ENCODE data around the gene PDPR.
"Not testable (repeated sequence)": the region's sequence is repeated elsewhere in the genome, so short reads cannot be mapped to it uniquely, and the experiment has no call there.

PDPR gene

DNA sequence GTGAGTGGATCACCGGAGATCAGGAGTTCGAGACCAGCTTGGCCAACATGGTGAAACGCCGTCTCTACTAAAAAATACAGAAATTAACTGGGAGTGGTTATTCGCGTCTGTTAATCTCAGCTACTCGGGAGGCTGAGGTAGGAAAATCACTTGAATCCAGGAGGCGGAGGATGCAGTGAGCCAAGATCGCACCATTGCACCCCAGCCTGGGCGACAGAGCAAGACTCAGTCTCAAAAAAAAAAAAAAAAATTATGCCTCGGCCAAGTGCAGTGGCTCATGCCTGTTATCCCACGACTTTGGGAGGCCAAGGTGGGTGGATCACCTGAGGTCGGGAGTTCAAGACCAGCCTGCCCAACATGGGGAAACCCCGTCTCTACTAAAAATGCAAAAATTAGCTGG, 9.7 kb downstream of the PDPR start:
- intact Hi-C loops (cut with DNase I); DNase-seq: not testable (repeated sequence)

DNA sequence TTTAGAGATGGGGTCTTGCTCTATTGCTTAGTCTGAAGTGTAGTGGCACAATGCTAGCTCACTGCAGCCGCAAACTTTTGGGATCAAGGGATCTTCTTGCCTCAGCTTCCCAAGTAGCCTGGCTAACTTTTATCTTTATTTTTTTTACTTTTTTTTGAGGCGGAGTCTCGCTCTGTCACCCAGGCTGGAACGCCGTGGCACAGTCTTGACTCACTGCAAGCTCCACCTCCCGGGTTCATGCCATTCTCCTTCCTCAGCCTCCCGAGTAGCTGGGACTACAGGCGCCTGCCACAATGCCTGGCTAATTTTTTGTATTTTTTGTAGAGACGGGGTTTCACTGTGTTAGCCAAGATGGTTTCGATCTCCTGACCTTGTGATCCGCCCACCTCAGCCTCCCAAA, 12.1 kb downstream of the PDPR start:
- DNase-seq; intact Hi-C loops (cut with DNase I): not testable (repeated sequence)

DNA sequence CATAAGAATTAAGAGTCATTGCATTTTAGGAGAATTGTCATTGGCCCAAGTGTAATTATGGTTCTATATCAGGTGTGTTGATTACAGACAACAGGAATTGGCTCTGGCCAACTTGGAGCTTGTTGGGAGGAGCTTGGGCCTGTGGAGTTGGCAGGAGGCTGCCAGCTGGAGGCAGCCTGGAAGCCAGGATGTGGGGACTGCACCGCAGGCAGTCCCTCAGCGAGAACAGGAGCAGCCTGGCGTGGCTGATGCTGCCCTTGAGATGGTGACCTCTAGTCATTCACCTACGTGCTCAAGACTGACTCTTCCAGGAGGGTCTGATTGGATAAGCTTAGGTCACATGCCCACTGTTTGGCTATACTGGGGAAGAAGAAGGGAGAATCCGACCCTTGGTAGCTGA, 13.6 kb downstream of the PDPR start:
- intact Hi-C loops (cut with DNase I); DNase-seq: not testable (repeated sequence)

- intact Hi-C loops (cut with DNase I); DNase-seq: not testable (repeated sequence)
Observed at GRCh38 chr16:70128844-70129243, 14.7 kb downstream of the PDPR start.

DNA sequence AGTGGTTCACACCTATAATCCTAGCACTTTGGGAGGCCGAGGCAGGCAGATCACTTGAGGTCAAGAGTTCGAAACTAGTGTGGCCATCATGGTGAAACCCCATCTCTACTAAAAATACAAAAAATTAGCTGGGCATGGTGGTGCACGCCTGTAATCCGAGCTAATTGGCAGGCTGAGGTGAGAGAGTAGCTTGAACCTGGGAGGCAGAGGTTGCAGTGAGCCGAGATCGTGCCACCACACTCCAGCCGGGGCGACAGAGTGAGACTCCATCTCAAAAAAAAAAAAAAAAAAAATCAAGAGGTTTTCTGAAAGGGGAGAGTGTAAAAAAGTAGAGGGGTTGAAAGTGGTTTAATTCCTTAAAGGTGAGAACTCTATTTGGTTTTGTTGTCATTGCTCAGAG, 21.7 kb downstream of the PDPR start:
- DNase-seq; intact Hi-C loops (cut with DNase I): not testable (repeated sequence)

- DNase-seq; intact Hi-C loops (cut with DNase I): not testable (repeated sequence)
Observed at GRCh38 chr16:70136595-70136994, 22.5 kb downstream of the PDPR start.

GRCh38 chr16:70142739-70143138, 28.6 kb downstream of the PDPR start:
- DNase-seq; intact Hi-C loops (cut with DNase I): not testable (repeated sequence)

DNA sequence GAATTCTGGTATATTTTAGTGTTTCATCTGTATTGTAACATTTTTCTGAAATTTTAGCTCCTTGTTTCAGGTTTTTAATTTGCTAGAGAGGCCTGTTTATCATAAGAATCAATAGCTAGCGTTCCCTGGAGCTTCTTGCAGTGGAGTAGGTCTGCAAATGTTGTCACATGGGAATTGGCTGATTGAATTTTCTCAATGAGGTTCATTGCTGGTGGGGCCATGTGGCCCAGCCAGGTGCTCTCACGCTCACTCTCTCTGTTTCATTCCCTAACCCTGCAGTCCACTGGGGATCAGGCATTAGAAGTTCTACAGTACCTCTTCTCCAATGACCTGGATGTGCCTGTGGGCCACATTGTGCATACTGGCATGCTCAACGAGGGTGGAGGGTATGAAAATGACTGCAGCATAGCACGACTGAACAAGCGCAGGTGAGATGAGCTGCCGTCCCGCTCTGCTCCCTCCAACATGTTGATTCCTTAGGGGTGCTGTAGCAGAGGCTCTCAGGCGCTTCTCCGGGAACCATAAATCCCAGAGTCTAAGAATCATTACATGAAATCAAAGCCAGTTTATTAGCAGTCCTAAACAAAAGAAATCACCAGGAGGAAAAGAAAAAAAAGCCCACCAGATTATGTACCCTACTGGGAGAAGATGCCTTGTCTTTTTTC, 29.2 kb downstream of the PDPR start:
- intact Hi-C loops (cut with DNase I), result not testable (repeated sequence)

GRCh38 chr16:70147853-70148252, 33.7 kb downstream of the PDPR start:
- intact Hi-C loops (cut with DNase I), result not testable (repeated sequence)

More for the DNA sequence above, 29.2 kb downstream of the PDPR start:
- DNase-seq, result not testable (repeated sequence)

DNA sequence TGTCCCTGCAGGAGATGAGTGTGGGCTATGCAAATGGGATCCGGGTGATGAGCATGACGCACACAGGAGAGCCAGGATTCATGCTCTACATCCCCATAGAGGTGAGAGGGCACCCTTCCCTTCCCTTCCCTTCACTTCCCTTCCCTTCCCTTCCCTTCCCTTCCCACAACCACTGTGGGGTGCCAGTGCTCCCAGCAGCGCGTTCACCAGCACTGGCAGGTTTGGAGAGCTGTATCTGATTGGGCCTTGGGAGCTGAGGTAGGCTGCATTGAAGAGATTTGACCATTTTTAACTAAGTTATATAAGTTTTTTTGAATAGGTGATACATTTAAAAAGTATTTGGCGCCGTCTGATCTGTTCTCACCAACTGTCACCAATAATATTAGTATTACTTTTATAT, 34.3 kb downstream of the PDPR start:
- DNase-seq, result peak in 27 of 42 donors; percentile 32 to 80 (median 52)

More at GRCh38 chr16:70147853-70148252, 33.7 kb downstream of the PDPR start:
- DNase-seq, result not testable (repeated sequence)

GRCh38 chr16:70149296-70149695, 35.2 kb downstream of the PDPR start:
- DNase-seq; intact Hi-C loops (cut with DNase I): not testable (repeated sequence)

More for the DNA sequence above, 34.3 kb downstream of the PDPR start:
- intact Hi-C loops (cut with DNase I), result not testable (repeated sequence)

DNA sequence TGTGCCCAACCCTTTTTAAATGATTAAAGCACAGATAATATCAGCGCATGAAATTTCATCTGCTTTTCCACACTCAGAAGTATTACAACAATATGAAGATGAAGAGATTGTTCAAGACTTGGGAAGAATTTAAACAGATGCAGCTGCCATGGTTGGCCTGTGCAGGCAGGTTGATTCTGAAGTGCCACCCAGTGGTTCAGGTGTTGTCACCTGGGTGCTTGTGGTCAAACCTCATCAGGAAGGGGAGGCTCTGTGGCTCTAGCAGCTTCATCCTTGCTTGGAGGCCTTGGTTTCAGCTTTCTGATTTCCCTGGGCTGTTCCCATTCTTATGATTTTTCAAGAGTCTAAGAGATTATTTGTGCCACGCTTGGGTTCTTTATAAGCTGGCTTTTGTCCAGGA, 37.3 kb downstream of the PDPR start:
- intact Hi-C loops (cut with DNase I), result no loop called here
- no peak for DNase-seq

DNA sequence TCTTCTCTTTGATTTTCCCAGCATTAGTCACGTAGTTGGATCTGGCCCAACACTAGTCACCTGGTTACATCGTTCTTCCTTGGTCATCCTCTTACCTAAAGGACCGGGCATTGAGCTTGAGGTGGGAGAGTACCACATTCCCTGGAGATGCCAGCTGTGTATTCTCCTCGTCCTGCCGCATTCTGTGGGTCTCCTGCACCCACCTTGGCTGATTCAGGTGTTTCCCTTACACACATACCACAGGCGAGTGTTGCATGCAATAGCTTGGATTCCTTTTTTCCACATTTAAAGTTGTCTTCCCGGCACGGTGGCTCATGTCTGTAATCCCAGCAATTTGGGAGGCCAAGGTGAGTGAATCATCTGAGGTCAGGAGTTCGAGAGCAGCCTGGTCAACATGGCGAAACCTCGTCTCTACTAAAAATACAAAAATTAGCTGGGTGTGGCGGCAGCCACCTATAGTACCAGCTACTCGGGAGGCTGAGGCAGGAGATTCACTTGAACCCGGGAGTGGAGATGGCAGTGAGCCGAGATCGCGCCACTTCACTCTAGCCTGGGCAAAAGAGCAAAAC, 37.9 kb downstream of the PDPR start:
- DNase-seq, result no peak
- intact Hi-C loops (cut with DNase I), result no loop called here

DNA sequence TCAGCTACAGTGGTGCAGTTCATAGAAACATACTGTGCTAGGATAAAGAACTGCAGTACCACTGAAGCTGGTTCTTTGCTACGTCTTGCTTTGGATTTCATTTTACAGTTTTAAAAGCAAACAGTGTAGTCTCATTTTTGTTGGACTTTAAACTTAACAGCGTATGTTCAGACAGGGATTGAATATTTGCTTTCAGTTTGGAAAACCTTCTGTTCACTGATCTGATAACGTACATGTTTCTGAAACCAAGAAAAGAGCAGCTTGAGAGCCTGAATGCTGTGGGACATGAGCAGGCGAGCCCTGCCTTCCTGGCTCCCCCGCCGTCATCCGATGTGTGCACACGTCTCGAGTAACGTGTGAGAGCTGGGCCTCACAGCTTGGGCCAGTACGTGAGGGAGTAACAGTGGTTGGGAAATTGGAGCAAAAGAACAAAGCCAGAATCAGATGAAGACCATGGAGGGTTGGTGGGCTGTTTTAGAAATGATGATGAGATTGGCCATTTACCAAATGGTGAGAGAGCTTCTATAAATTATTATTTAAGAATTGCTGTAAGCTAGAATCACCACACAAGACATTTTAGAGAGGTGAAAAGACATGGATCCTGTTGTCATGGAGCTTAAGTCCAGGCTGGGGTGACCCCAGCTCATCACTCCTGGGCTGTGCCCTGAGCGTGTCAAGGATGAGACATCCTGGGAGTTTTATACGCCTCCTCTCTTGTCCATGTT, 38.6 kb downstream of the PDPR start:
- no peak for DNase-seq
- intact Hi-C loops (cut with DNase I), result no loop called here

- intact Hi-C loops (cut with DNase I), result not testable (repeated sequence)
Observed at GRCh38 chr16:70154736-70155135, 40.6 kb downstream of the PDPR start.

GRCh38 chr16:70156207-70156978, 42.3 kb downstream of the PDPR start:
- DNase-seq, result peak in 26 of 42 donors; percentile 23 to 84 (median 56)
- intact Hi-C loops (cut with DNase I), result no loop called here

More at GRCh38 chr16:70154736-70155135, 40.6 kb downstream of the PDPR start:
- peak in 1 of 42 donors; percentile 39 for DNase-seq

- DNase-seq, result peak in 2 of 42 donors; percentile 41 to 42
- intact Hi-C loops (cut with DNase I), result no loop called here
Observed at GRCh38 chr16:70157105-70157476, 43.0 kb downstream of the PDPR start.

- DNase-seq, result no peak
- intact Hi-C loops (cut with DNase I), result no loop called here
Observed at GRCh38 chr16:70157477-70158260, 43.5 kb downstream of the PDPR start.
